Measurements from ENCODE around the gene GDPD1. TPM values are rescaled to one million over a fixed set of nuclear protein-coding genes. Genes with fewer than 3 reads are reported as not detected.
"Not testable (repeated sequence)": the region's sequence is repeated elsewhere in the genome, so short reads cannot be mapped to it uniquely, and the experiment has no call there.

The GDPD1 gene
- total and polyA plus RNA-seq, 9 of the 15 experiments (the other 6 are each of a cell fraction or from before 2014, with no cell fraction given): 5.7 to 15.2 (median 9.3) TPM

GRCh38 chr17:59179601-59180000 lies 40.7 kb upstream of the GDPD1 start:
- POLR2A ChIA-PET: interaction anchor here (0.6 to 1.6 kb wide), 4 partner anchors 16 to 1535 kb away, joined by 3 to 6 read pairs (median 3); no protein-coding TSS in a partner anchor

GRCh38 chr17:59180626-59181025 lies 39.7 kb upstream of the GDPD1 start:
- Histone ChIP-seq H2AFZ (ENCODE audit: low read depth, low read length) (no peak overlapping the region), H3K79me2 (ENCODE audit: control insufficient read depth, insufficient read depth, low read length) (no peaks in the 10 kb centered on the region), H3K36me3 (ENCODE audit: control insufficient read depth, insufficient read depth, low read length) (peaks cover 15% of the 10 kb centered on the region; the same call in 1 of the 3 replicates), H3K27me3 (ENCODE audit: control insufficient read depth in 2 of 2, insufficient read depth in 2 of 2, low read length in 2 of 2) (no peaks in the 10 kb centered on the region), H3K27ac (ENCODE audit: extremely low read depth, low read depth, low read length) (no peak overlapping the region), H3K4me1 (replicated peaks in 1 of 2; ENCODE audit: control insufficient read depth in 2 of 2, insufficient read depth in 2 of 2, low read length in 2 of 2) (no peaks in the 10 kb centered on the region; a peak in 1 of 5 replicates), H3K9me1 (ENCODE audit: control insufficient read depth, insufficient read depth, low read length) (no peaks in the 10 kb centered on the region), H3K9me3 (replicated peaks; ENCODE audit: control insufficient read depth, insufficient read depth, low read depth, low read length) (no peaks in the 10 kb centered on the region), H4K20me1 (replicated peaks; ENCODE audit: control insufficient read depth, insufficient read depth, low read length) (no peaks in the 10 kb centered on the region), H3K9ac (ENCODE audit: insufficient read depth in 1 of 2, low read depth in 2 of 2, low read length in 2 of 2) (no peak overlapping the region), H3K4me2 (ENCODE audit: insufficient read depth, low read length) (no peak overlapping the region), H3K4me3 (no peak overlapping the region)
- ChIA-PET CTCF (ENCODE audit: low intra/inter-chr PET ratio) (no interaction called here), POLR2A (interaction anchor here (1.0 kb wide), 1 partner anchor 9 kb away, joined by 3 read pairs; no protein-coding TSS in a partner anchor)
- no peak for TF ChIP-seq ZNF695 (CRISPR knock-in tag; IDR thresholded peaks at IDR 0.05)
- TF ChIP-seq ZFP36 (IDR thresholded peaks at IDR 0.05; ENCODE audit: low read depth, low read length, partially characterized antibody): no peak
- no peak for TF ChIP-seq NCOR1 (IDR thresholded peaks at IDR 0.05)
- TF ChIP-seq GABPB1 (CRISPR knock-in tag; IDR thresholded peaks at IDR 0.05): no peak
- TF ChIP-seq POLR2B (IDR thresholded peaks at IDR 0.05; ENCODE audit: low read depth, partially characterized antibody): no peak
- no peak for TF ChIP-seq ZNF280A (IDR thresholded peaks at IDR 0.05; ENCODE audit: low read depth, partially characterized antibody)
- TF ChIP-seq IRF9 (tag; IDR thresholded peaks at IDR 0.05): no peak
- no peak for TF ChIP-seq RB1 (IDR thresholded peaks at IDR 0.05; ENCODE audit: low read depth)
- TF ChIP-seq HSF4 (CRISPR knock-in tag; IDR thresholded peaks at IDR 0.05; ENCODE audit: borderline replicate concordance): no peak
- TF ChIP-seq IRF1 (CRISPR knock-in tag; IDR thresholded peaks at IDR 0.05; ENCODE audit: borderline replicate concordance): no peak
- no peak for TF ChIP-seq MAFK (IDR thresholded peaks at IDR 0.05; ENCODE audit: low read length)
- 94% methylated on average over 9 of the region's 9 CpGs for WGBS (ENCODE audit: insufficient coverage, low coverage, missing lambda C conversion rate)
- no peak for DNase-seq (ENCODE audit: extremely low read depth in 1 of 4, low spot score in 3 of 4)
- no peak for FAIRE-seq
- intact Hi-C loops (cut with micrococcal nuclease): no loop called here
- in situ Hi-C loops (cut with MboI): no loop called here
- no peak for ATAC-seq
- no TSS peak for BruUV-seq (replicated peaks)

More at GRCh38 chr17:59179601-59180000, 40.7 kb upstream of the GDPD1 start:
- CTCF ChIA-PET (ENCODE audit: low intra/inter-chr PET ratio); in situ Hi-C loops (cut with MboI); H3K4me1 ChIP-seq (replicated peaks in 1 of 2; ENCODE audit: control insufficient read depth in 2 of 2, insufficient read depth in 2 of 2, low read length in 2 of 2); intact Hi-C loops (cut with micrococcal nuclease); H4K20me1 ChIP-seq (replicated peaks; ENCODE audit: control insufficient read depth, insufficient read depth, low read length); H3K4me2 ChIP-seq (ENCODE audit: insufficient read depth, low read length); H3K79me2 ChIP-seq (ENCODE audit: control insufficient read depth, insufficient read depth, low read length); BruUV-seq (replicated peaks); FAIRE-seq; H3K27ac ChIP-seq (ENCODE audit: extremely low read depth, low read depth, low read length); H3K27me3 ChIP-seq (ENCODE audit: control insufficient read depth in 2 of 2, insufficient read depth in 2 of 2, low read length in 2 of 2); H3K36me3 ChIP-seq (ENCODE audit: control insufficient read depth, insufficient read depth, low read length); H2AFZ ChIP-seq (ENCODE audit: low read depth, low read length); H3K9me3 ChIP-seq (replicated peaks; ENCODE audit: control insufficient read depth, insufficient read depth, low read depth, low read length); H3K9me1 ChIP-seq (ENCODE audit: control insufficient read depth, insufficient read depth, low read length); H3K9ac ChIP-seq (ENCODE audit: insufficient read depth in 1 of 2, low read depth in 2 of 2, low read length in 2 of 2); H3K4me3 ChIP-seq; DNase-seq (ENCODE audit: extremely low read depth in 1 of 4, low spot score in 3 of 4); ATAC-seq: not testable (repeated sequence)
- peak; percentile 42; the same call in 1 of the 2 replicates for TF ChIP-seq ZNF263 (CRISPR knock-in tag; IDR thresholded peaks at IDR 0.05; ENCODE audit: borderline replicate concordance)
- 75% methylated on average over 5 of the region's 11 CpGs for WGBS (ENCODE audit: insufficient coverage, low coverage, missing lambda C conversion rate)

All from K562 (cell line).